K562 (cell line): ENCODE results near the gene SNTG2. TPM values are rescaled to one million over a fixed set of nuclear protein-coding genes. Genes with fewer than 3 reads are reported as not detected.

Experiments used
- ATAC-seq: fragments of 200-7000 bp; cut with Tn5 transposase; 3 replicates; pipeline ENCODE4 v1.9.1; 2020; ENCODE audit warnings: moderate library complexity
- BruUV-seq: library from RNA; stranded (reverse); fragments of 400-500 nt; replicated peaks from 2 replicates; lab custom pipeline; 2021; lab: Mats Ljungman, UMichigan
- CTCF ChIA-PET: fragments of 300-600 bp; formaldehyde crosslinking; extraction: SDS; loops from one replicate; lab custom pipeline; 2021; ENCODE audit warnings: low intra/inter-chr PET ratio; lab: Yijun Ruan, JAX
- POLR2A ChIA-PET: fragments of 300-600, 350-650 bp; sonication (Branson Sonifier 250); formaldehyde crosslinking; extraction: SDS; loops from one replicate; lab custom pipeline; 2021; ENCODE audit warnings: antibody characterized with exemption, inconsistent platforms; lab: Yijun Ruan, JAX
- DNase-seq, 4 experiments: peaks; one replicate each; pipeline versions ENCODE4 v3.0.0 to v3.0.0-alpha.2; 2011 to 2018; ENCODE audit warnings: low spot score in 3 of 4, mixed read lengths in 3 of 4; ENCODE audit errors: extremely low read depth in 1 of 4
- FAIRE-seq: peaks from 2 replicates; lab custom pipeline; 2011; peaks lifted over from hg19 to GRCh38; lab: Jason Lieb, UNC
- H2AFZ ChIP-seq: 2 replicates; pipeline ENCODE4 v1.6.0; 2011; ENCODE audit warnings: low read depth, low read length, control low read depth, inconsistent platforms
- H3K27ac ChIP-seq: fragments of 200-600 bp; 3 replicates; pipeline ENCODE4 v1.8.0; 2011; ENCODE audit warnings: low read depth, mild to moderate bottlenecking, control low read depth, inconsistent platforms, low read length, moderate library complexity, mixed read lengths; ENCODE audit errors: extremely low read depth
- H3K27me3 ChIP-seq, 2 experiments: fragments of 300-600 bp in 1 of 2; 2 replicates in 1 of 2; 3 replicates in 1 of 2; pipeline versions ENCODE4 v1.6.0 to v1.8.0; 2011; ENCODE audit warnings: inconsistent platforms in 2 of 2, low read length in 2 of 2, mild to moderate bottlenecking in 1 of 2, mixed read lengths in 1 of 2, moderate library complexity in 1 of 2; ENCODE audit not compliant: control insufficient read depth in 2 of 2, insufficient read depth in 2 of 2
- H3K36me3 ChIP-seq: fragments of 300-600 bp; 3 replicates; pipeline ENCODE4 v1.8.0; 2011; ENCODE audit warnings: mild to moderate bottlenecking, low read length, inconsistent platforms; ENCODE audit not compliant: control insufficient read depth, insufficient read depth
- H3K4me1 ChIP-seq, 2 experiments: fragments of 200-600 bp in 1 of 2; replicated peaks in 1 of 2; 2 replicates in 1 of 2; 3 replicates in 1 of 2; pipeline versions ENCODE4 v1.5.1 to v1.8.0; 2011; ENCODE audit warnings: inconsistent platforms in 2 of 2, low read length in 2 of 2, mild to moderate bottlenecking in 1 of 2, mixed read lengths in 1 of 2, moderate library complexity in 1 of 2; ENCODE audit not compliant: control insufficient read depth in 2 of 2, insufficient read depth in 2 of 2
- H3K4me2 ChIP-seq: 2 replicates; pipeline ENCODE4 v1.6.1; 2011; ENCODE audit warnings: low read length, control low read depth, inconsistent platforms, mixed read lengths; ENCODE audit not compliant: insufficient read depth
- H3K4me3 ChIP-seq: fragments of 200-600 bp; sonication (generic), shearing (Covaris generic); 2 replicates; pipeline ENCODE4 v1.5.1; 2016; ENCODE audit warnings: control low read depth, inconsistent platforms
- H3K79me2 ChIP-seq: fragments of 200-600 bp; 3 replicates; pipeline ENCODE4 v1.8.0; 2011; ENCODE audit warnings: low read length, inconsistent platforms; ENCODE audit not compliant: control insufficient read depth, insufficient read depth
- H3K9ac ChIP-seq, 2 experiments: 2 replicates each; pipeline versions ENCODE4 v1.6.0 to v1.6.1; 2011; ENCODE audit warnings: low read depth in 2 of 2, low read length in 2 of 2, control low read depth in 1 of 2, inconsistent platforms in 1 of 2, mild to moderate bottlenecking in 1 of 2, mixed read lengths in 1 of 2; ENCODE audit not compliant: insufficient read depth in 1 of 2
- H3K9me1 ChIP-seq: one replicate; pipeline ENCODE4 v1.6.0; 2011; ENCODE audit warnings: inconsistent platforms, mild to moderate bottlenecking, low read length, moderate library complexity; ENCODE audit not compliant: control insufficient read depth, insufficient read depth
- H3K9me3 ChIP-seq: replicated peaks from 2 replicates; pipeline ENCODE4 v1.5.1; 2011; ENCODE audit warnings: low read depth, low read length, inconsistent platforms; ENCODE audit not compliant: control insufficient read depth, insufficient read depth
- H4K20me1 ChIP-seq: replicated peaks from 2 replicates; pipeline ENCODE4 v1.6.1; 2011; ENCODE audit warnings: low read length, inconsistent platforms, mixed read lengths; ENCODE audit not compliant: control insufficient read depth, insufficient read depth
- FUS ChIP-seq: fragments of 200-400 bp; formaldehyde crosslinking; optimal IDR thresholded peaks from 2 replicates; pipeline ENCODE3; 2017; ENCODE audit warnings: low read depth, low read length
- NCOR1 ChIP-seq: fragments of 450-650 bp; IDR thresholded peaks from 2 replicates; pipeline ENCODE4 v1.6.1; 2016; ENCODE audit warnings: mild to moderate bottlenecking, moderate library complexity
- TBL1XR1 ChIP-seq, 2 experiments: IDR thresholded peaks; 2 replicates each; pipeline ENCODE4 v1.6.1; 2012; ENCODE audit warnings: improper control_type of control experiment in 2 of 2, low read length in 2 of 2, mild to moderate bottlenecking in 1 of 2
- WGBS: fragments of 100-300 bp; shearing (Covaris generic); methylation state at CpG from one replicate; pipeline ENCODE4 v1.1.6; 2016; ENCODE audit warnings: low coverage, mixed read lengths; ENCODE audit not compliant: insufficient coverage; ENCODE audit errors: missing lambda C conversion rate; 5-methylcytosine and 5-hydroxymethylcytosine counted together
- in situ Hi-C: fragments of 300-500 bp; cut with MboI; formaldehyde crosslinking; loops from 4 replicates; pipeline ENCODE4 v1.15.0; 2018; ENCODE audit warnings: inconsistent platforms, mixed read lengths
- intact Hi-C: fragments of 100-400 bp; cut with micrococcal nuclease; formaldehyde crosslinking; loops from 2 replicates; pipeline ENCODE4 v1.14.2; 2022
- polyA plus RNA-seq, 8 experiments: library from polyadenylated mRNA; depleted of rRNA in 4 of 8; stranded (reverse) in 5 of 8; unstranded in 3 of 8; fragments of >200 nt; fragmentation: Nextera tagmentation in 2 of 8; fragmentation: Illumina TruSeq in 1 of 8; extraction: Ambion mirVana in 2 of 8; extraction: Trizol in 1 of 8; gene quantifications; 2 replicates each; pipeline versions ENCODE4 v1.2.1 to v1.2.3, GENCODE V29; 2011 to 2014; ENCODE audit warnings: inconsistent platforms in 1 of 8, missing spikeins in 1 of 8
- total RNA-seq, 7 experiments: library from RNA; depleted of rRNA in 6 of 7; stranded (reverse); fragments of >200 nt in 6 of 7; fragmentation: Illumina TruSeq in 2 of 7; extraction: Trizol in 2 of 7; gene quantifications; 2 replicates each; pipeline versions ENCODE4 v1.2.1 to v1.2.3, GENCODE V29; 2011 to 2021; ENCODE audit warnings: low replicate concordance in 1 of 7
- TF ChIP-seq, protein P1 (sequence below): fragments of 200-800 bp; sonication (Bioruptor generic); IDR thresholded peaks from 2 replicates; pipeline ENCODE4 v1.6.1; 2016; ENCODE audit warnings: missing genetic modification characterization, missing compliant biosample characterization
- TF ChIP-seq, protein P2 (sequence below): sonication (generic); formaldehyde crosslinking; IDR thresholded peaks from 2 replicates; pipeline ENCODE4 v1.8.0; 2022; ENCODE audit warnings: missing genetic modification reagents, mild to moderate bottlenecking, borderline replicate concordance

SNTG2 gene
- total and polyA plus RNA-seq, 9 of the 15 experiments (the other 6 are each of a cell fraction or from before 2014, with no cell fraction given): not detected

DNA sequence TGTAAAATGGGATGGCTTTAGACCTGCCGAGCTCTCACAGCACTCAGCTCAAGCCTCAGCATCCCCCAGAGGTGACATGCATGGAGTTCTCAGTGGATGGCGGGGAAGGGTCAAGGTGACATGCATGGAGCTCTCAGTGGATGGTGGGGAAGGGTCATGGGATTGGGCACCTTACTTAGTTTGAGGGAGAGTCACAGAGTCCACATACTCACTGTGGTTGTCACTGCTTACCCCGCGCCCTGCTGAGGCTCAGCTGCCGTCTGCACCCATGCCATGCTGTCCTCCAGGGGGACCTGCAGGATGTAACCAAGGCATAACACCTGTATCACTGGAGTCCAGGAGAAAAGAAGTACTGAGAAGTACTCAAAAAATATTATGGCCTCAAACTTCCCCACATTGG, 350.4 kb downstream of the SNTG2 start (continued):
- TF ChIP-seq, protein P1, sequence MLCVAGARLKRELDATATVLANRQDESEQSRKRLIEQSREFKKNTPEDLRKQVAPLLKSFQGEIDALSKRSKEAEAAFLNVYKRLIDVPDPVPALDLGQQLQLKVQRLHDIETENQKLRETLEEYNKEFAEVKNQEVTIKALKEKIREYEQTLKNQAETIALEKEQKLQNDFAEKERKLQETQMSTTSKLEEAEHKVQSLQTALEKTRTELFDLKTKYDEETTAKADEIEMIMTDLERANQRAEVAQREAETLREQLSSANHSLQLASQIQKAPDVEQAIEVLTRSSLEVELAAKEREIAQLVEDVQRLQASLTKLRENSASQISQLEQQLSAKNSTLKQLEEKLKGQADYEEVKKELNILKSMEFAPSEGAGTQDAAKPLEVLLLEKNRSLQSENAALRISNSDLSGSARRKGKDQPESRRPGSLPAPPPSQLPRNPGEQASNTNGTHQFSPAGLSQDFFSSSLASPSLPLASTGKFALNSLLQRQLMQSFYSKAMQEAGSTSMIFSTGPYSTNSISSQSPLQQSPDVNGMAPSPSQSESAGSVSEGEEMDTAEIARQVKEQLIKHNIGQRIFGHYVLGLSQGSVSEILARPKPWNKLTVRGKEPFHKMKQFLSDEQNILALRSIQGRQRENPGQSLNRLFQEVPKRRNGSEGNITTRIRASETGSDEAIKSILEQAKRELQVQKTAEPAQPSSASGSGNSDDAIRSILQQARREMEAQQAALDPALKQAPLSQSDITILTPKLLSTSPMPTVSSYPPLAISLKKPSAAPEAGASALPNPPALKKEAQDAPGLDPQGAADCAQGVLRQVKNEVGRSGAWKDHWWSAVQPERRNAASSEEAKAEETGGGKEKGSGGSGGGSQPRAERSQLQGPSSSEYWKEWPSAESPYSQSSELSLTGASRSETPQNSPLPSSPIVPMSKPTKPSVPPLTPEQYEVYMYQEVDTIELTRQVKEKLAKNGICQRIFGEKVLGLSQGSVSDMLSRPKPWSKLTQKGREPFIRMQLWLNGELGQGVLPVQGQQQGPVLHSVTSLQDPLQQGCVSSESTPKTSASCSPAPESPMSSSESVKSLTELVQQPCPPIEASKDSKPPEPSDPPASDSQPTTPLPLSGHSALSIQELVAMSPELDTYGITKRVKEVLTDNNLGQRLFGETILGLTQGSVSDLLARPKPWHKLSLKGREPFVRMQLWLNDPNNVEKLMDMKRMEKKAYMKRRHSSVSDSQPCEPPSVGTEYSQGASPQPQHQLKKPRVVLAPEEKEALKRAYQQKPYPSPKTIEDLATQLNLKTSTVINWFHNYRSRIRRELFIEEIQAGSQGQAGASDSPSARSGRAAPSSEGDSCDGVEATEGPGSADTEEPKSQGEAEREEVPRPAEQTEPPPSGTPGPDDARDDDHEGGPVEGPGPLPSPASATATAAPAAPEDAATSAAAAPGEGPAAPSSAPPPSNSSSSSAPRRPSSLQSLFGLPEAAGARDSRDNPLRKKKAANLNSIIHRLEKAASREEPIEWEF (CRISPR knock-in tag): no peak

DNA sequence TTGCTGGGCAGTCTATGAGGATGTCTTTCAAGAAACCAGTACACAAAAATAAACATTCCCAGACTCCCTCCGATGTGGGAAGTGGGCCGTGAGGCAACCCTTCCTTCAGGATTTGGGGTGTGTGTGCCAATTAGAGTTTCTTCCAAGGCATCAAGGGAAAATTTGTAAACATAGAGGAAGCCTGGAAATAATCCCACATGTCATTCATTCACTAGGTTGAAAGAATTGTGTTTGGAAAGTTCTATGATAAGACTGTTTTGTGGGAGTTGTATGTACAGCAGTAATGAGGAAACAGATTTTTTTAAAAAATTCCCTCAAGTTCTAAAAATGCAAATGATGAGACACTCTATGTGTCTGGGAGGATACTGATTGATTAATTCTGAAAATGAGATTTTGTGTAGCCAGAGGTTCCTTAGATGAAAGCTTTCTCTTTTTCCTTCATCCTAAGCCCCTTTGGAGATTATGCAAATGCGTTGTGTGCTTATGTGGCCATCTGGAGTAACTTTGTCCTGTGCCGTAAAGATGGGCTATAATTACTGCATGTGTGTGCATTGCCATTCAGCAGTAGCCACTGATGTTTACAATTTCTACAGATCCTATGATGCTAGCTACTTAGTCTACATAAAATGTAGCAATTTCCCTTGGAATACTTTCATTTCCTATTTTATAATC, 354.8 kb downstream of the SNTG2 start:
- H3K27ac ChIP-seq: no peak overlapping the region
- ATAC-seq: no peak
- H3K4me3 ChIP-seq: no peak overlapping the region
- no TSS peak for BruUV-seq
- no peak overlapping the region for H3K4me2 ChIP-seq
- in situ Hi-C loops (no loop called here), intact Hi-C loops (no loop called here)
- TF ChIP-seq, protein P2, sequence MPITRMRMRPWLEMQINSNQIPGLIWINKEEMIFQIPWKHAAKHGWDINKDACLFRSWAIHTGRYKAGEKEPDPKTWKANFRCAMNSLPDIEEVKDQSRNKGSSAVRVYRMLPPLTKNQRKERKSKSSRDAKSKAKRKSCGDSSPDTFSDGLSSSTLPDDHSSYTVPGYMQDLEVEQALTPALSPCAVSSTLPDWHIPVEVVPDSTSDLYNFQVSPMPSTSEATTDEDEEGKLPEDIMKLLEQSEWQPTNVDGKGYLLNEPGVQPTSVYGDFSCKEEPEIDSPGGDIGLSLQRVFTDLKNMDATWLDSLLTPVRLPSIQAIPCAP (CRISPR knock-in tag): no peak
- TF ChIP-seq NCOR1: no peak
- no peak for TF ChIP-seq TBL1XR1 (IDR thresholded peaks at IDR 0.05; ENCODE audit: low read length in 2 of 2)
- TF ChIP-seq FUS: no peak
- no peak for DNase-seq
- no peaks in the 10 kb centered on the region for H4K20me1 ChIP-seq
- no peak overlapping the region for H3K9ac ChIP-seq
- peaks cover 2 to 29% of the 10 kb centered on the region in 2 experiments; a peak in 3 of 5 replicates for H3K27me3 ChIP-seq
- H3K9me1 ChIP-seq: no peaks in the 10 kb centered on the region
- H3K4me1 ChIP-seq: no peaks in the 10 kb centered on the region
- no peak overlapping the region for H2AFZ ChIP-seq
- FAIRE-seq: no peak
- no peaks in the 10 kb centered on the region for H3K79me2 ChIP-seq
- CTCF ChIA-PET: no interaction called here
- 6% methylated on average over 4 of the region's 4 CpGs for WGBS
- H3K9me3 ChIP-seq: no peaks in the 10 kb centered on the region
- POLR2A ChIA-PET: interaction anchor here (0.7 kb wide), 1 partner anchor 8 kb away, joined by 3 read pairs; no protein-coding TSS in a partner anchor
- H3K36me3 ChIP-seq: no peaks in the 10 kb centered on the region
